ENCODE results near the gene UGT1A6.
"Not testable (repeated sequence)": the region's sequence is repeated elsewhere in the genome, so short reads cannot be mapped to it uniquely, and the experiment has no call there.

UGT1A6 gene

DNA sequence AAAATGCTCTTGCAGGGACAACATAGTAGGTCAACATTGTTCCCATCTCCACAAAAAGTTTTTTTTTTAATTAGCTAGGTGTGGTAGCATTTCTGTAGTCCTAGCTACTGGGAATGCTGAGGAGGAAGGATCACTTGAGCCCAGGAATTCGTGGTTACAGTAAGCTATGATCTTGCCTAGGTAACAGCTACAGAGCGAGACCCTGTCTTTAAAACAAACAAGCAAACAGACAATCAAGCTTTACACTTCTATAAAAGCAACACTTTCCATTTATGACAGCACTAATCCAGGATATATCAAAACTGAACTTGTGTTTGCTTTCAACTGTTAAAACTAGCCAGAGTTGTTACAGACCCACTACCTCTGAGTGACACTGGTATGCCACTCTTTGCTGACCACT lies 48.2 kb downstream of the UGT1A6 start:
- TF ChIP-seq, protein P1, sequence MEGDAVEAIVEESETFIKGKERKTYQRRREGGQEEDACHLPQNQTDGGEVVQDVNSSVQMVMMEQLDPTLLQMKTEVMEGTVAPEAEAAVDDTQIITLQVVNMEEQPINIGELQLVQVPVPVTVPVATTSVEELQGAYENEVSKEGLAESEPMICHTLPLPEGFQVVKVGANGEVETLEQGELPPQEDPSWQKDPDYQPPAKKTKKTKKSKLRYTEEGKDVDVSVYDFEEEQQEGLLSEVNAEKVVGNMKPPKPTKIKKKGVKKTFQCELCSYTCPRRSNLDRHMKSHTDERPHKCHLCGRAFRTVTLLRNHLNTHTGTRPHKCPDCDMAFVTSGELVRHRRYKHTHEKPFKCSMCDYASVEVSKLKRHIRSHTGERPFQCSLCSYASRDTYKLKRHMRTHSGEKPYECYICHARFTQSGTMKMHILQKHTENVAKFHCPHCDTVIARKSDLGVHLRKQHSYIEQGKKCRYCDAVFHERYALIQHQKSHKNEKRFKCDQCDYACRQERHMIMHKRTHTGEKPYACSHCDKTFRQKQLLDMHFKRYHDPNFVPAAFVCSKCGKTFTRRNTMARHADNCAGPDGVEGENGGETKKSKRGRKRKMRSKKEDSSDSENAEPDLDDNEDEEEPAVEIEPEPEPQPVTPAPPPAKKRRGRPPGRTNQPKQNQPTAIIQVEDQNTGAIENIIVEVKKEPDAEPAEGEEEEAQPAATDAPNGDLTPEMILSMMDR (IDR thresholded peaks at IDR 0.05; ENCODE audit: low read depth, low read length), result no peak

DNA sequence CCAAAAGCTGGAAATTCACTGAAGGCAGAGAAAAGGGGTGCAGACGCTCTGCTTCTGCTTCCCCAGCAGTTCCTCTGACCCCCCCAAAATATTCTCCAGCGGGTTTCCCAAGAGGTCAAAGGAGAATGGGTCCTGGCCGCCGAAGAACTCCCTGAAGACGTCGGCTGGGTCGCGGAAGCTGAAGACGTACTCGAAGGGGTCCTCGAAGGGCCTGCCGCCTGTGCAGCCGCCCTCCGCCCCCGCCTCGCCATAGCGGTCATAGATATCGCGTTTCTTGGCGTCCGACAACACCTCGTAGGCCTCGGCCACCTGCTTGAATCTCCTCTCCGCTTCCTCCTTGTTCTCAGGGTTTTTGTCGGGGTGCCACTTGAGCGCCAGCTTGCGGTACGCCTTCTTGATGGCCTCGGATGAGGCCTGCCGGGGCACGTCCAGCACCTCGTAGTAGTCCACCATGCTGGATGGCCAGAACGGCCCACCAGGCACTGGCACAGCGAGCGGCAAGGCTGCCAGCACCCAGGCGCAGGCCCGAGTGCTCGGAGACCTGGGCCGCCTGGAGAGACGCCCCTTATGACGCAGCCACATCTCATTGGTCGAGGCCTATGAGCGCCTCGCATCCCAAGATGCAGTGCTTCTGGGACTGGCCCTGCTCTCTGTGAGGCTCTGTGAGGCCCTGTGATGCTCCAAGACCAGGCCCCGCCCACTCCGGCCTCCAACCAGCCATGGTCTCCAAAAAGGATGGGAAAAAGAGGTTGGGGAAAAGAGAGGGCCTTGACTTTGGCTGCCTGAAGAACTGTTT lies 51.0 kb downstream of the UGT1A6 start:
- TF ChIP-seq, protein P1 (IDR thresholded peaks at IDR 0.05; ENCODE audit: low read depth, low read length), result no peak
- DNase-seq (ENCODE audit: extremely low read depth, low read depth), result no peak

More for the DNA sequence above, 48.2 kb downstream of the UGT1A6 start:
- DNase-seq (ENCODE audit: extremely low read depth, low read depth), result no peak

DNA sequence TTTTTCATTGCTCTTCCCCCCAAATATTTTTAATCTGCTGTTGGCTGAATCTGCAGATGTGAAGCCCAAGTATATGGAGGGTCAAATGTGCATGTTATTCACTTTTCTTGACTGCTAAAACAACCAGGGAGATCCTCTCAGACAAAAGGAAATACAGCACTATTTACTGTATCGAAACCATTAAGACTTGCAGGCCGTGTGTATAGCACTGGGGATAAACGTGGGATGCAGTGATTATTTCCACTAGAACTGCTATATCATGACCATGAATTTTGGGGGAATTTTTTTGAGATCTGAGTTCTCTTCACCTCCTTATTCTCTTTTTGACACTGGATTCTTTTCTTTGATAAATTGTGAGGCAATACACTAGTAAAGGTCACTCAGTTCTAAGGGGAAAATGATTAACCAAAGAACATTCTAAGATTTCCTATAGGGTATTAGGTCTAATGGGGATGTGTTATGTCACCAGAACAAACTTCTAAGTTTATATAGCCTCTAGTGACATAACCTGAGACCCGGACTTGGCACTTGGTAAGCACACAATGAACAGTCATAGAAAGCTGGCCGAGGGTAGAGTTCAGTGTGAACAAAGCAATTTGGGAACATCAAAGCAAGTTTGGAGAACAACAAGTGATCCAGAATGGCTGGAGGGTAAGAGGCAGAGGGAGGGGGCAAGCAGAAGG lies 52.5 kb downstream of the UGT1A6 start:
- TF ChIP-seq, protein P1 (IDR thresholded peaks at IDR 0.05; ENCODE audit: low read depth, low read length), result no peak
- no peak for DNase-seq (ENCODE audit: extremely low read depth, low read depth)

DNA sequence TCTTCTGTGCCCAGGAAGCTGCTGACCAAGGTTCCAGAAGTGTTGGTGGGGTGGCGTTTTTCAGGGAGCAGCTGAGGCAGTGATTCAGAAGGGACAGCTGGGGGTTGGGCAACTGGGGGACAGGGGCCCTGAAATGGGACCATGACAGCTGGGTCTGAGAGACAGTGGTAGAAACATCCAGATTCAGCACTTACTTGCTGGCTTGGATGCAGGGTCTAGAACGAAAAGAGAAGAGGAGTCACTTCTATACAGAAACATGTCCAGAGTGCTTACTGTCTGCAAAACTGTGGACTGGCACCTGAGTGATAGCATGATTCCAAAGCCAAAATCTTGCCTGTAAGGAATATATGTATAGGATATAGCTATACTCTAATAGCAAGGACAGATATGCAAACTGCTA lies 53.1 kb downstream of the UGT1A6 start:
- DNase-seq (ENCODE audit: extremely low read depth, low read depth), result not testable (repeated sequence)

DNA sequence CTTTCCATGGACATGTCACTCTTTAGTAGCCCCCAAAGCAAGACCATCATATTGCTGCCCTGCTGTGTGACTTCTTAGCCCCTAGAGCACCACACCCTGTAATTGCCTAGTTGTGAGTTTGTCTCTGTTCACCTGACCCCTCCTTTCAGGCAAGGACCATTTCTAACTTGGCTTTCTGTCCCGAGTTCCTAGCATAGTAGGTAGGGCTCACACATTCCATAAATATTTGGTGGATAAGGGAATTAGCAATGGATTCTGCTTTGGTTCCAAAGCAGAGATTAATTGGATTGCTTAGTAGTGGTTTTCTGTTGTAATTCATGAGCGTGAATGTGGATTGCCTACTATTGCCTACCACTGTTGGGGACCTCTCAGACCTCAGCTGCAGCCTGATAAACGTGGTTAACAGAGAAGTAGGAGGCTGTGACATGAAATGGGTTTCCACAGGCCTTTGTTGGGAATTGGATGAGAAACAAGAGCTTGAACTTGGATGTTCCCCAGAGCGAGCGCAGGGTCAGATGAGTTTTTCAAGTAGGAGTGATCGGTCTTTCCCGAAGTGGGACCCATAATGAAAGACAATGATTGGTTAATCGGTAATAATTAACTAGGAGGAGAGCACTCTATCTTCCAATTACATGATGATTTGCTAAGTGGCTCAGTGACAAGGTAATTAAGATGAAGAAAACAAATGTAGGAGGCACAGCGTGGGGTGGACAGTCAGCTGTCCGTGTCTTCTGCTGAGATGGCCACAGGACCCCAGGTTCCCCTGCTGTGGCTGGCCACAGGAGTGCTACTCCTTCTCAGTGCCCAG lies 54.0 kb downstream of the UGT1A6 start:
- DNase-seq (ENCODE audit: extremely low read depth, low read depth), result no peak
- TF ChIP-seq, protein P1 (IDR thresholded peaks at IDR 0.05; ENCODE audit: low read depth, low read length), result no peak

DNA sequence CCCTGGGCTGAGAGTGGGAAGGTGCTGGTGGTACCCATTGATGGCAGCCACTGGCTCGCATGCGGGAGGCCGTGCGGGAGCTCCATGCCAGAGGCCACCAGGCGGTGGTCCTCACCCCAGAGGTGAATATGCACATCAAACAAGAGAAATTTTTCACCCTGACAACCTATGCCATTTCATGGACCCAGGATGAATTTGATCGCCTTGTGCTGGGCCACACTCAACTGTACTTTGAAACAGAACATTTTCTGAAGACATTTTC lies 54.5 kb downstream of the UGT1A6 start:
- TF ChIP-seq, protein P1 (IDR thresholded peaks at IDR 0.05; ENCODE audit: low read depth, low read length), result no peak

DNA sequence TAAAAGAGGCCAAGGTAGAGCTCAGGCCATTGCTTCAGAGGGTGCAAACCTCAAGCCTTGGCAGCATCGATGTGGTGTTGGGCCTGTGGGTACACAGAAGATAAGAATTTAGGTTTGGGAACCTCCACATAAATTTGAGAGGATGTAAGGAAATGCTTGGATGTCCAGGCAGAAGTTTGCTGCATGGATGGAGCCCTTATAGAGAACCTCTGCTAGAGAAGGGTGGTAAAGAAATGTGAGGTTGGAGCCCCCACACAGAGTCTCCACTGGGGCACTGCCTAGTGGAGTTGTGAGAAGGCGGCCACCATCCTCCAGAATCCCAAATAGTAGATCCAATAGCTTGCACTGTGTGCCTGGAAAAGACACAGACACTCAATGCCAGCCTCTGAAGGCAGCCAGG lies 58.0 kb downstream of the UGT1A6 start:
- DNase-seq (ENCODE audit: extremely low read depth, low read depth), result not testable (repeated sequence)

More for the DNA sequence above, 54.5 kb downstream of the UGT1A6 start:
- no peak for DNase-seq (ENCODE audit: extremely low read depth, low read depth)

DNA sequence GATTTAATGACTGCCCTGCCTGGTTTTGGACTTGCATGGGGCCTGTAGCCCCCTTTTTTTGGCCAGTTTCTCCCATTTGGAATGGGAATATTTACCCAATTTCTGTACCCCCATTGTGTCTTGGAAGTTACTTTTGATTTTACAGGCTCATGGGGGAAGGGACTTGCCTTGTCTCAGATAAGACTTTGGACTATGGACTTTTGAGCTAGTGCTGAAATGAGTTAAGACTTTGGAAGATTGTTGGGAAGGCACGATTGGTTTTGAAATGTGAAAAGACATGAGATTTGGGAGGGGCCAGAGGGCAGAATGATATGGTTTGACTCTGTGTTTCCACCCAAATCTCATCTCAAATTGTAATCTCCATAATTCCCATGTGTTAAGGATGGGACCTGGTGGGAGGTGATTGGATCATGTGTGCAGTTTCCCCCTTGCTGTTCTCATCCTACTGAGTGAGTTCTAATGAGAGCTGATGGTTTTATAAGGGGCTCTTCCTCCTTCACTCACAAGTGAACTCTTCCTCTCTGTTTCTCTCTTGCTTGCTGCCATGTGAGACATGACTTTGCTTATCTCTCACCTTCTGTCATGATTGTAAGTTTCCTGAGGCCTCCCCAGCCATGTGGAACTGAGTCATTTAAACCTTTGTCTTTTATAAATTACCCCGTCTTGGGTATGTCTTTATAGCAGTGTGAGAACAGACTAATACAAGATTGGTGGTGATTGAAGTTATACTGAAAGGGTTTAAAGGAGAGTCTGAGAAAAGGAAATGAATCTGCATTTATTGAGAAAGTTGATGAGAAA lies 58.7 kb downstream of the UGT1A6 start:
- DNase-seq (ENCODE audit: extremely low read depth, low read depth), result not testable (repeated sequence)

Measured in AG09319 (cell line).